A673 (cell line): ENCODE measurements around the gene ZNF599.

Experiments
- EZH2 ChIP-seq: fragments of 200-600 bp; sonication (generic); IDR thresholded peaks from 2 replicates; pipeline ENCODE4 v1.6.1; 2017; ENCODE audit warnings: borderline replicate concordance, low read depth, mild to moderate bottlenecking, mixed read lengths, antibody characterized with exemption, low read length; ENCODE audit not compliant: poor library complexity, severe bottlenecking
- TF ChIP-seq, protein P1 (sequence below): fragments of 300-800, 200-600 bp; sonication (generic); conservative IDR thresholded peaks from 2 replicates; pipeline ENCODE4 v1.5.1; 2017; ENCODE audit warnings: low read depth, mild to moderate bottlenecking, antibody characterized with exemption, low read length, moderate library complexity, mixed read lengths

GRCh38 chr19:34787059-34787824, 14.2 kb upstream of the ZNF599 start:
- TF ChIP-seq, protein P1, sequence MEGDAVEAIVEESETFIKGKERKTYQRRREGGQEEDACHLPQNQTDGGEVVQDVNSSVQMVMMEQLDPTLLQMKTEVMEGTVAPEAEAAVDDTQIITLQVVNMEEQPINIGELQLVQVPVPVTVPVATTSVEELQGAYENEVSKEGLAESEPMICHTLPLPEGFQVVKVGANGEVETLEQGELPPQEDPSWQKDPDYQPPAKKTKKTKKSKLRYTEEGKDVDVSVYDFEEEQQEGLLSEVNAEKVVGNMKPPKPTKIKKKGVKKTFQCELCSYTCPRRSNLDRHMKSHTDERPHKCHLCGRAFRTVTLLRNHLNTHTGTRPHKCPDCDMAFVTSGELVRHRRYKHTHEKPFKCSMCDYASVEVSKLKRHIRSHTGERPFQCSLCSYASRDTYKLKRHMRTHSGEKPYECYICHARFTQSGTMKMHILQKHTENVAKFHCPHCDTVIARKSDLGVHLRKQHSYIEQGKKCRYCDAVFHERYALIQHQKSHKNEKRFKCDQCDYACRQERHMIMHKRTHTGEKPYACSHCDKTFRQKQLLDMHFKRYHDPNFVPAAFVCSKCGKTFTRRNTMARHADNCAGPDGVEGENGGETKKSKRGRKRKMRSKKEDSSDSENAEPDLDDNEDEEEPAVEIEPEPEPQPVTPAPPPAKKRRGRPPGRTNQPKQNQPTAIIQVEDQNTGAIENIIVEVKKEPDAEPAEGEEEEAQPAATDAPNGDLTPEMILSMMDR, result no peak
- no peak for TF ChIP-seq EZH2
